ENCODE data around the gene RPL13A.
A peak's percentile ranks its signal among the peaks of the same experiment; 100 is the strongest.
"Not testable (repeated sequence)": the region's sequence is repeated elsewhere in the genome, so short reads cannot be mapped to it uniquely, and the experiment has no call there.

RPL13A gene

GRCh38 chr19:49455773-49456172 is 31.6 kb upstream of the RPL13A start:
- no peak for DNase-seq (ENCODE audit: low spot score)

GRCh38 chr19:49456326-49456725 is 31.1 kb upstream of the RPL13A start:
- no peak for DNase-seq (ENCODE audit: low spot score)

- no peak for DNase-seq (ENCODE audit: low spot score)
Measured at GRCh38 chr19:49458567-49458903, 28.9 kb upstream of the RPL13A start.

GRCh38 chr19:49459388-49459787 is 28.0 kb upstream of the RPL13A start:
- DNase-seq (ENCODE audit: low spot score) = no peak

DNA sequence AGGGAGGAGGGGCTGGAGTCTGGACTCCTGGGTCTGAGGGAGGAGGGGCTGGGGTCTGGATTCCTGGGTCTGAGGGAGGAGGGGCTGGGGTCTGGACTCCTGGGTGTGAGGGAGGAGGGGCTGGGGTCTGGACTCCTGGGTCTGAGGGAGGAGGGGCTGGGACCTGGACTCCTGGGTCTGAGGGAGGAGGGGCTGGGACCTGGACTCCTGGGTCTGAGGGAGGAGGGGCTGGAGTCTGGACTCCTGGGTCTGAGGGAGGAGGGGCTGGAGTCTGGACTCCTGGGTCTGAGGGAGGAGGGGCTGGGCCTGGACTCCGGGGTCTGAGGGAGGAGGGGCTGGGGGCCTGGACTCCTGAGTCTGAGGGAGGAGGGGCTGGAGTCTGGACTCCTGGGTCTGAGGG is 26.3 kb upstream of the RPL13A start:
- not testable (repeated sequence) for DNase-seq (ENCODE audit: low spot score)

DNA sequence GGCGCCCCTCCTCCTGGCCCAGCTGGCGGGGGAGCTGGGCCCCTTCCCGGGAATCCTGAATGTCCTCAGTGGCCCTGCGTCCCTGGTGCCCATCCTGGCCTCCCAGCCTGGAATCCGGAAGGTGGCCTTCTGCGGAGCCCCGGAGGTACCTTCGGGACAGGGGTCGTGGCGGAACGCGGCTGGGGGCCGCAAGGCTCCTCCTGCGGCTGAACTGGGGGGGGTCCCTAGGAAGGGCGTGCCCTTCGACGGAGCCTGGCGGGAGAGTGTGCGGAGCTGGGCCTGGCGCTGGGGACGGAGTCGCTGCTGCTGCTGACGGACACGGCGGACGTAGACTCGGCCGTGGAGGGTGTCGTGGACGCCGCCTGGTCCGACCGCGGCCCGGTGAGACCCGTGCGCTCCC is 25.8 kb upstream of the RPL13A start:
- no peak for DNase-seq (ENCODE audit: low spot score)

DNA sequence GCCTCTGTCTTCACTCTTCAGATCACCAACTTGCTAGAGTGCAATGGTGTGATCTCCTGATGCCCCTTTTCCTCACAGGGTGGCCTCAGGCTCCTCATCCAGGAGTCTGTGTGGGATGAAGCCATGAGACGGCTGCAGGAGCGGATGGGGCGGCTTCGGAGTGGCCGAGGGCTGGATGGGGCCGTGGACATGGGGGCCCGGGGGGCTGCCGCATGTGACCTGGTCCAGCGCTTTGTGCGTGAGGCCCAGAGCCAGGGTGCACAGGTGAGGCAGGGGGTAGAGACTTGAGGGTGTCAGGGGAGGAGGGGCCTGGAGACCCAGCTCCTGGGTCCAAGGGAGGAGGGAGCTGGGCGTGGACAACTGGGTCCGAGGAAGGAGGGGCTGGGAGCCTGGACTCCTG is 24.9 kb upstream of the RPL13A start:
- no peak for DNase-seq (ENCODE audit: low spot score)

DNA sequence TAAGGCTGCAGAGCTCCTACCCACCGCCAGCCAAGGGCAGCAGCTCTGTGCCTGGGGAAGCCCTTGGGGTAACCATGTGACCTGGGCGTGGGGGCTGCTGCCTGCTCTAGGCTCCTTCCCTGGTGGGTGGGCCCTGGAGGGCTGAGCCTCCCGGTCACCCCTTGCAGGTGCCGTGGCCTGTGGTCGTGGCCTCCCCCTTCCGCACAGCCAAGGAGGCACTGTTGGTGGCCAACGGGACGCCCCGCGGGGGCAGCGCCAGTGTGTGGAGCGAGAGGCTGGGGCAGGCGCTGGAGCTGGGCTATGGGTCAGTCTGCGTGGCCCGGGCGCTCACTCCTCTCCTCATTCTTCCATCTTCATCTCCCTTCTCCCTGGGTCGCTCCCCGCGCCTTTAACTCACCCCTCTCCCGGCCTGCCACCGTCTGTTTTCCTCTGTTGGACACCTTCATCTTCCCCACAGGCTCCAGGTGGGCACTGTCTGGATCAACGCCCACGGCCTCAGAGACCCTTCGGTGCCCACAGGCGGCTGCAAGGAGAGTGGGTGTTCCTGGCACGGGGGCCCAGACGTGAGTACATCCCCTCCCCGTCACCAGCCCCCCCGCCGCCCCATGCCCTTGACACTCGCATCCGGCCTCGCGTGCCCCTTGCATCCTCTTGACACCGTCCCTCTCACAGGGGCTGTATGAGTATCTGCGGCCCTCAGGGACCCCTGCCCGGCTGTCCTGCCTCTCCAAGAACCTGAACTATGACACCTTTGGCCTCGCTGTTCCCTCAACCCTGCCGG is 23.3 kb upstream of the RPL13A start:
- no peak for DNase-seq (ENCODE audit: low spot score)

- DNase-seq (ENCODE audit: low spot score) = no peak
Measured at GRCh38 chr19:49465371-49465770, 22.0 kb upstream of the RPL13A start.

- DNase-seq (ENCODE audit: low spot score) = no peak
Measured at GRCh38 chr19:49468199-49468598, 19.2 kb upstream of the RPL13A start.

GRCh38 chr19:49468746-49469447 is 18.5 kb upstream of the RPL13A start:
- DNase-seq (ENCODE audit: low spot score) = no peak

GRCh38 chr19:49469828-49470614 is 17.4 kb upstream of the RPL13A start:
- no peak for DNase-seq (ENCODE audit: low spot score)

- DNase-seq (ENCODE audit: low spot score) = no peak
Measured at GRCh38 chr19:49470615-49470978, 16.8 kb upstream of the RPL13A start.

DNA sequence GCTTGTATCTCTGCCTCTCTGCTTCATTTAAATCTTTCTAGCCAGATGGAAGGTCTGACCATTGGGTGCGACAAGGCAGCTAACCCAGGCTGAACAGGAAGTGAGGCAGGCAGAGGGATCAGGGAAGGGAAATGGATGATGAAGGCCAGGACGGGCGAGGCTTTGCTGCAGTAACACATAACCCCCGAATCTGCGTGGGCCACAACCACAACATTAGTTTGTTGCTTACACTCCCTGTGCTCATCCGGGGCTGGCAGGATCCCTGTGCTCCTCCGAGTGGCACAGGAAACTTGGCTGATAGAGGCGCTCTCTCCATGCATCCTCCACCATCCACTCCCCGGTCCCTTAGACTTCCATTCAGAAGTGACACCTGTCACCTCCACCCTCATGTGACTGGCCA is 14.5 kb upstream of the RPL13A start:
- DNase-seq (ENCODE audit: low spot score) = no peak

DNA sequence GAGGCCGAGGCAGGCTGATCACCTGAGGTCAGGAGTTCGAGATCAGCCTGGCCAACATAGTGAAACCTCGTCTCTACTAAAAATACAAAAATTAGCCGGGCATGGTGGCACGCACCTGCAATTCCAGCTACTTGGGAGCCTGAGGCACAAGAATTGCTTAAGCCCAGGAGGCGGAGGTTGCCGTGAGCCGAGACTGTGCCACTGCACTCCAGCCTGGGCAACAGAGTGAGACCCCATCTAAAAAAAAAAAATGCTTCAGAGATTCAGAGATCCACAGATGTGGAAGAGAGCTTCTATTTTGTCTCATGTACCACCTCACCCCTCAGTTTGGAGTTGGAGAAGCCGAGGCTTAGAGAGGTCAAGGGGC is 13.9 kb upstream of the RPL13A start:
- not testable (repeated sequence) for DNase-seq (ENCODE audit: low spot score)

DNA sequence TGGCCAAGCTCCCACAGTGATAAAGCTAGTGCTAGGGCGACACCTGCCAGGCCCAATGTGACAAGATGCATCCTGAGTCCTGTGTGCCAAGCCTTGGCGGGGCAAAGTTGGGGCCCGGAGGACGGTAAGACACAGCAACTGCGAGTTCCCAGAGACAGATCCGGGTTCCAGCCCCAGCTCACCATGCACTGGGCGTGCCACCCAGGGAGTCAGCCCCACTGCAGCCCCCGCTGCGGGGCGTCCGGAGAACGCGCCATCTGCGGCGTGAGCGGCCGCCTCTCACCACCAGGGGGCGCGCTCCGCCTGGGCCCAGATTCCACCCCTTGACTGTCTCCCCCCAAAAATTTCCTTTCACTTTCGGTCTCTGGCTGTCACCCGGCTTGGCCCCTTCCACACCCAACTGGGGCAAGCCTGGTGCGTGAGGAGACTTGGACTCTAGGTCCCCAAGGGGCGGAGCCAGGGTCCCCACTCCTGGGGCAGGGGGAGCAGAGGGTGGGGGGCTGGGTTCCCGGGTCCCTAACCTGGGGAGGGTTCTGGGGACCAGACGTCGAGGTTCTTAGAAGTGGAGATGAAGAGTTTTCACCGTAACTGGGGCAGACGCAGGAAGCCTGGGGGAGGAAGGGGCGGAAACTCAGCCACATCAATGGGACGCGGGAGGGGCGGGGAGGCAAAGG is 13.4 kb upstream of the RPL13A start, which contains the start of gene FLT3LG:
FLT3LG (plus strand) TSS at position 348 of the 674 bp plus-strand sequence. CDS start 425 bp downstream, outside the sequence.
- peak; percentile 41 for DNase-seq (ENCODE audit: low spot score)

GRCh38 chr19:49474542-49474924 is 12.9 kb upstream of the RPL13A start:
- no peak for DNase-seq (ENCODE audit: low spot score)

DNA sequence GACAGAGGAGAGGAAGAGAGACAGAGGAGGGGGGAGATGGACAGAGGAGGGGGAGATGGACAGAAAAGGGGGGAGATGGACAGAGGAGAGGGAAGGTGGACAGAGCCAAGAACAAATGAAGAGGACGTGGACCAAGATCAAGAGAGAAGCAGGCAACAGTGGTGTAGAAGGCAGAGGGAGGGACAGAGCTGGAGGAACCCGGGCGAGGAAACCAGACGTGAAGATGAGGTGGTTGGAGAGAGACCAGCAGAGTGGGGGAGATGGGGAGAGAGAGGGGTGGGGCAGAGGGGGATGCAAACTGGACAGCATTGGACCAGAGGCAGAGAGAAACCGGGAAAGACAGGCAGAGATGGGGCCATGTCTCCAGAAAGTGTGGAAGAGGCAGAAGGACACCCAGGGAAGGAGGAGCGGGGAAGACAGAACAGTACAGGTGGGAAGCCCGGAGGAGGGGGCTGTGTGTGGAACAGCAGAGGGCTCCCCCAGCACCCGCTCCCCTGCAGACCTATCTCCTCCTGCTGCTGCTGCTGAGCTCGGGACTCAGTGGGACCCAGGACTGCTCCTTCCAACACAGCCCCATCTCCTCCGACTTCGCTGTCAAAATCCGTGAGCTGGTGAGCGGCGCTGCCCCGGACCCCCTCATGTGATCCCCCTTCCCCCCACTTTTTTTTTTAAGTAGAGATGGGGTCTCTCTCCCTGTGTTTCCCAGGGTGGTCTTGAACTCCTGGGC is 12.1 kb upstream of the RPL13A start:
- no peak for DNase-seq (ENCODE audit: low spot score)

- peak; percentile 78 for DNase-seq (ENCODE audit: low spot score)
Measured at GRCh38 chr19:49475995-49476880, 11.2 kb upstream of the RPL13A start.

- no peak for DNase-seq (ENCODE audit: low spot score)
Measured at GRCh38 chr19:49479975-49480628, 7.3 kb upstream of the RPL13A start.
